Left forelimb (tissue), 1 donor: ENCODE measurements around the gene ACTRT3.
"Not testable (repeated sequence)": the region's sequence is repeated elsewhere in the genome, so short reads cannot be mapped to it uniquely, and the experiment has no call there.

ENCODE experiments used
- DNase-seq: peaks from one replicate; pipeline ENCODE4 v3.0.0-alpha.2; 2018; ENCODE audit warnings: low spot score

ACTRT3 gene

GRCh38 chr3:169772897-169773816 is 3.8 kb upstream of the ACTRT3 start, which contains the start of gene MYNN:
Gene MYNN, plus strand, starts transcription at chr3:169773396. Its CDS starts 900 bp downstream, at chr3:169774296.
- DNase-seq = peak; percentile 96

GRCh38 chr3:169772305-169772896 is 3.0 kb upstream of the ACTRT3 start:
- DNase-seq = no peak

GRCh38 chr3:169771497-169772304 is 2.3 kb upstream of the ACTRT3 start:
- peak; percentile 77 for DNase-seq

DNA sequence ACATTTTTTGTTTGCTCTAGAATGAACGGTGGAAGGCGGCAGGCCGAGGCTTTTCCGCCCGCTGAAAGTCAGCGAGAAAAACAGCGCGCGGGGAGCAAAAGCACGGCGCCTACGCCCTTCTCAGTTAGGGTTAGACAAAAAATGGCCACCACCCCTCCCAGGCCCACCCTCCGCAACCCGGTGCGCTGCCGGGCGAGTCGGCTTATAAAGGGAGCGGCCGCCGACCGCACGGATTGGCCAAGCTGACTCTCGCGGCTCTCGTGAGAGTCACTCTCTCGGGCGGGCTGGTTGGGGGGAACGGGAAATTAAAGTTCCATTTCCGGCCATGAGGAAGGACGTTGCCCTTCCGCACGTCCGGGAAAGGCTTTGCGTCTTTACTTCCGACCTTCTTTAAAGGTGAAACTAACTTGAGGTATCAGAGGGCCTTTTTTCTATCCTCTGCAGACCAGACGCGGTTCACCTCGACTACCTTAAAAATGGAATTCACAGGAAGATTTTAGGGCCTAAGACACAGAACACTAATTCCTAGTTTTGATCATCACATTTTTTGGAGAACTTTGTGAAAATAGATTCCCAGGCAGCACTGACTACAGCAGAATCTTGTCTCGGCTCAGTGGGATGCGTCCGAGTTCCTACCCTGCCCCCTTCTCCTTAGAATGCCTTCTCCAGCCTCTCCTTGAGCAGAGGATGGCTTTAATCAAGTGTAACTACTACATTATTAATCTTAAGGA is 4.3 kb downstream of the ACTRT3 start, which contains the start of gene TERC:
Gene TERC, minus strand, starts transcription at position 179 of the 731 bp plus-strand sequence.
- DNase-seq = peak; percentile 95

GRCh38 chr3:169764312-169764881 is 5.0 kb downstream of the ACTRT3 start:
- peak; percentile 86 for DNase-seq

DNA sequence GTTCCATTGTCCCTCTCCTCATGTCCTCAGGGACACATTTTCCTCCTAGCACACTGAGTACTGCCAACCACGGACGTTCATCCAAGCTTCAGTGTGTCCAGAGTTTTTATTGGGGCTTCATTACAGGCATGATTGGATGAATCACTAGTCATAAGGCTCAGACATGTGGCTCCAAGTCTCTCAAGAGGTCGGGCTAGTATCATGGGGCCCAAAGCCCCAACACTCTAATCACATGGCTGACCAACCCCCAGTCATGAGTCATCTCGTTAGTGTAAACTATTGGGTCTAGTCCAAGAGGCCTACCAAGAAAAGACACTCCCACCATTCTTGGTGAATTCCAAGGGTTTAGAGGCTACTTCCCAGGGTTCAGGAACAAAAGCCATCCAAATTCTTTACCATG is 8.9 kb downstream of the ACTRT3 start:
- DNase-seq = no peak

DNA sequence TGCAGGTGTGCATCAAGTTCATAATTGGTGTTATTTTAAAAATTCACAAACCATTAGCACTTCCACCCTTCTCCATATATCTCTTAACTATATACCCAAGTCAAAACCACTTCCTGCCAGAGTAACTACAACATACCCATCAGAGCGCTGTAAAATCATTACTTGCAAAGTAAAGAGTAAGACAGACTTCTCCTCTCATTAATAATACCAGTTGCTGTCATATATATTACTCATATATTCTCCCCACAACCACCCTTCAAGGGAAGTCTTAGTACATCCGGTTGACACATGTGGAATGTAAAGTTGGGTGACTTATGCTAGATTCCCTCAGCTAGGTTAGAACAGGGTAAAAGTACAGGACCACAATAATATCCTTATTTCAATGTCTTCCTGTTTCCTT is 10.1 kb downstream of the ACTRT3 start:
- no peak for DNase-seq

- DNase-seq = no peak
Observed at GRCh38 chr3:169758359-169758994, 10.9 kb downstream of the ACTRT3 start.

DNA sequence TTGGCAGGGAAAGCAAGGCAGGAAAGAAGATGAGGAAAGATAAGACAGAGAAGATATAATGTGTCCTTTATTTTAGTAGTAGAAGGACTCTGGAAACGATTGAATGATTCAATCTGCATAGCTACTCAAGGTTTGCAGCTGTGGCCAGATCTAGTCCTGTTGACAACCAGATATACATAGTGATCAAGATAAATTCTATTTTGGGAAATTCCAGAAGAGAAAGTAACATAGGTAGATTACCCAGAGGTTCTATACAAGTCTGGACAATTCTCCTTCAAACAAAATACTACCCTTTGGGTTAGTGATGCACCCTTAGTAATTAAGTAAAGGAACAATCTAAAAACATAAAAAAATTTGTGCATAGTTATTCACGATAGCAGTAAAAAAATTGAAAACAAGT is 13.9 kb downstream of the ACTRT3 start:
- DNase-seq = no peak

DNA sequence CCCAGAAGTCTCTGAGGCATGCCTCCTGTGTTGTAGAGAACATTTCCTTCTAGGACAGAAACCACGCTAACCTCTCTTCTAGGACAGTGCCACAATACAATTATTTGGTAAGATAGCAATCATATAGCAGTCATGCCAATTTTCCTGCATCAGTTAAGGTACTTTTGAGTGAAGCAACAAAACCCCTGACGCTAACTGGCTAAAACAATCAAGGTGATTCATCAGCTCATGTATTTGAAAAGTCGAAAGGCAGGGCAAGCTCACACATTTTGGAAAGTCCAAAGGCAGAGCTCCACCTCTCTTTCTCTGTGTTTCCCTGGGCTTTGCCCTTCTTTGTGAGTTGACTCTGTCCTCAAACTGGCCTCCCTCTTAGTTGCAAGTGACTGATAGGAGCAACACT is 14.7 kb downstream of the ACTRT3 start:
- DNase-seq = no peak

DNA sequence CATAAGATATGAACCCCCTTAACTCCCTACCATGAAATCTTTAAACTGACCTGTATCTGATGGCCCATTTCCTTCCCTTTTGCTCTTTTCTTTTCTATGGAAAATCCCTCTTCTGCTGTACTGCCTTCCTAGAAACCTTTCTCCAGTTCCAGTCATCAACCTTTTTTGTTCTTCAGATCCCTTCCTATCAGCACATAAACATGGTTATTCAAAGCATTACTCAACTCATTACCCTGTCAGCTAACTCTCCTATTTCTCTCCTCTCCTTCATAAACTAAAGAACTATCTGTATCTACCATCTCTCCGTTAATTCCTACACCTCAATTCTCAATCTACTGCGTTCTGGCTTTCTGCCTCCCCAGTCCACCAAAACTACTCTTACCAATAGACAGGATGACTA is 17.5 kb downstream of the ACTRT3 start:
- no peak for DNase-seq

- DNase-seq = no peak
Observed at GRCh38 chr3:169750665-169751064, 18.7 kb downstream of the ACTRT3 start.

- no peak for DNase-seq
Observed at GRCh38 chr3:169748670-169749069, 20.7 kb downstream of the ACTRT3 start.

- no peak for DNase-seq
Observed at GRCh38 chr3:169746924-169747323, 22.4 kb downstream of the ACTRT3 start.

DNA sequence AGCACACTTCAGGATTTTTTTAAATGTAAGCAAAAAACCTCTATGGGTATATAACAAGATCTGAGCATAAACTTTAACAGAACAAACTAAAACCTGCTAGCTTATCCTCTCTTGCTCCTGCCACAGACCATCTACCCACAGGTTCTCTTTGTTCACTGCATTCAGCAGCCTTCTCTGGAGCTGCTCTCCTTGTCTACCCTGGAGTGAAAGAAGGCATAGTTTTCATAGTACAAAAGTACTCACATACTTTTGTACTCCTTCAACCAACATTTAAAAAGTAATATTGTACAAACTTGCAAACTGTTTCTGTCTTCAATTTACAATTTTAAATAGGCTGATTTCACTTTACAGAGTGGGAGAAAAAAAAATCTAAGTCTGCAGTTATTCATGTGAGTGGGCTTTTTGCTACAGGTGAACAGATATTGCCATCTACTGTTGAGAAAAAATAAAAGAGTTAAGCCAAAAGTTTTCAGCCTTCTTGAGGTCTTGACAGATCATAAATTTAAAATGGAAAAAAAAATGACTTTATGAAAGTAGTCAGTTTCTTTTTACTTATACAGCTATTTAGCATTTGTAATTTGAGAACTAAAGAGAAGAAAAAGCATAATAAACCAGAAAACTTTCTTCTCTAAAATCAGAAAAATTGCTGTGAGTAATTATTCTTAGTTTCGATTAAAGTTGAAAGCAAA is 24.9 kb downstream of the ACTRT3 start:
- DNase-seq = no peak

DNA sequence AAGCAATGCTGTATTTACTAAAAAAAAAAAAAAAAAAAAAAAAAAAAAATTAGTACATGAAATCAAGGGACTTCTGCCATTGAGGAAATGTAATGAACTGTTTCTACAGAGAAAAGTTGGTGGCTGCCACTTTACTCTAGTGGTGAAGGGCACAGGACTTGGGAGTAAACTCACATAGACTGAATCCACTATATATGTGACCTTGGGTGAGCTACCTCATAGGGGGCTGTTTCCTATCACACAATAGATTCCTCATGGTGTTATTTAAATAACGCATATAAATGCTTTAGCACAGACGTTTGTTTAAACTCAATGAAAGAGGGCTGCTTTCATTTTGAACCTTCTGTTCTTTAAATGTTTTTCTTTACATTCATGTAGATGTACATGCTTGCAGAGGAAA is 30.3 kb downstream of the ACTRT3 start:
- no peak for DNase-seq

GRCh38 chr3:169731857-169732256 is 37.5 kb downstream of the ACTRT3 start:
- not testable (repeated sequence) for DNase-seq

GRCh38 chr3:169722724-169723123 is 46.6 kb downstream of the ACTRT3 start:
- DNase-seq = no peak

DNA sequence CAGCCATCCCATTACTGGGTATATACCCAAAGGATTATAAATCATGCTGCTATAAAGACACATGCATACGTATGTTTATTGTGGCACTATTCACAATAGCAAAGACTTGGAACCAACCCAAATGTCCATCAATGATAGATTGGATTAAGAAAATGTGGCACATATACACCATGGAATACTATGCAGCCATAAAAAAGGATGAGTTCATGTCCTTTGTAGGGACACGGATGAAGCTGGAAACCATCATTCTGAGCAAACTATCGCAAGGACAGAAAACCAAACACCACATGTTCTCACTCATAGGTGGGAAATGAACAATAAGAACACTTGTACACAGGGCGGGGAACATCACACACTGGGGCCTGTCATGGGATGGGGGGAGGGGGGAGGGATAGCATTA is 50.9 kb downstream of the ACTRT3 start:
- not testable (repeated sequence) for DNase-seq
